ENCODE measurements around the gene UBXN1. TPM values are rescaled to one million over a fixed set of nuclear protein-coding genes. Genes with fewer than 3 reads are reported as not detected.

The UBXN1 gene
- total RNA-seq, 1 experiment from 2014 or later = 118 TPM

DNA sequence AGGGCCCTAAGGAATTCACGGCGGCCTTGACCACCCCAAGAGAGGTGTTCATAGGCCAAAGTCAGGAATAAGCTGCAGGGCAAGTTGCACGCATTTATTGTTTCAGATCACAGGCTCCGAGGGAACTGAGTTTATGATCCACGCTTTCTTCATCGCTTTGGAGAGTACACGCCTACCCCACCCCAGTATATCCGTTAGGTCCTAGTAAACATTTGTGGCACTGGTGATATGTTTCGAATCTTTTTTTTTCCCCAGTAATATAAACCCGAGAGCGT lies 33.3 kb downstream of the UBXN1 start:
- Histone ChIP-seq H3K79me1 (ENCODE audit: insufficient read depth, low read depth, low read length, poor library complexity, severe bottlenecking) (no peaks in the 10 kb centered on the region), H3K27ac (ENCODE audit: insufficient read length, low read depth, low read length) (no peak overlapping the region), H2BK15ac (ENCODE audit: low read depth, low read length) (no peak overlapping the region), H2BK20ac (ENCODE audit: low read depth, low read length, poor library complexity, severe bottlenecking) (no peak overlapping the region), H4K8ac (replicated peaks; ENCODE audit: insufficient read length, low read depth, low read length) (no peak overlapping the region), H3K23ac (ENCODE audit: insufficient read length, low read depth, low read length) (no peak overlapping the region), H4K91ac (ENCODE audit: insufficient read length, low read depth, low read length) (no peak overlapping the region), H2BK5ac (ENCODE audit: insufficient read length, low read length) (no peak overlapping the region), H3K23me2 (ENCODE audit: insufficient read length, low read depth, low read length, poor library complexity, severe bottlenecking) (peaks cover 5% of the 10 kb centered on the region), H3K4me1 (ENCODE audit: insufficient read depth, low read length) (peaks cover 3% of the 10 kb centered on the region; the same call in 1 of the 2 replicates), H2AK5ac (ENCODE audit: insufficient read length, low read length) (no peak overlapping the region), H2AFZ (ENCODE audit: low read length) (no peak overlapping the region), H3K18ac (ENCODE audit: insufficient read length, low read depth, low read length) (no peak overlapping the region), H4K5ac (ENCODE audit: insufficient read length, low read depth, low read length) (no peak overlapping the region), H3K4me2 (ENCODE audit: insufficient read depth, insufficient read length, low read length) (peak overlapping the region; percentile 74), H3K9me3 (ENCODE audit: control insufficient read depth, low read depth, low read length) (no peaks in the 10 kb centered on the region), H2BK120ac (ENCODE audit: low read depth, low read length, poor library complexity, severe bottlenecking) (no peak overlapping the region), H3K79me2 (ENCODE audit: insufficient read depth, low read length) (peaks cover 10% of the 10 kb centered on the region; the same call in 1 of the 2 replicates), H3K27me3 (ENCODE audit: insufficient read depth, low read length) (no peaks in the 10 kb centered on the region), H3K14ac (ENCODE audit: insufficient read depth, low read length) (no peak overlapping the region), H3K9ac (ENCODE audit: extremely low read depth, insufficient read length, low read length) (peak overlapping the region; percentile 86), H3K56ac (ENCODE audit: insufficient read length, low read depth, low read length) (no peak overlapping the region), H3T11ph (ENCODE audit: low read length) (no peak overlapping the region), H3K4ac (ENCODE audit: low read depth, low read length) (no peak overlapping the region), H2BK12ac (ENCODE audit: insufficient read length, low read depth, low read length) (no peak overlapping the region), H4K20me1 (ENCODE audit: control insufficient read depth, insufficient read depth, insufficient read length) (no peaks in the 10 kb centered on the region)
- peaks cover 14 to 47% (median 32%) of the 10 kb centered on the region in 3 experiments for H3K36me3 Mint-ChIP-seq (ENCODE audit: insufficient read depth in 1 of 3, low read depth in 3 of 3)
- H3K4me3 Mint-ChIP-seq = peak overlapping the region; percentile 98 to 100
- H3K4me1 Mint-ChIP-seq = peaks cover 7 to 9% of the 10 kb centered on the region in 2 experiments
- WGBS (ENCODE audit: extremely low coverage, insufficient read length, low lambda C conversion rate) = no CpG with 5 or more reads among the region's 11 CpGs
- no peak for TF ChIP-seq CTCF (conservative IDR thresholded peaks at IDR 0.05)
- H3K27me3 Mint-ChIP-seq (ENCODE audit: low read depth) = no peaks in the 10 kb centered on the region
- H3K27ac Mint-ChIP-seq = peak overlapping the region; percentile 84 to 98 (median 98)
- no peak for DNase-seq
- H3K9me3 Mint-ChIP-seq = no peaks in the 10 kb centered on the region
